ENCODE measurements around the gene NCR3LG1. TPM values are rescaled to one million over a fixed set of nuclear protein-coding genes. Genes with fewer than 3 reads are reported as not detected.

The NCR3LG1 gene
- total and polyA plus RNA-seq, 9 of the 15 experiments (the other 6 are each of a cell fraction or from before 2014, with no cell fraction given): 4.1 to 39.8 (median 25.1) TPM

- TF ChIP-seq ZNF436 (CRISPR knock-in tag; IDR thresholded peaks at IDR 0.05) (no peak), ZNF316 (IDR thresholded peaks at IDR 0.05) (no peak), STAT5A (IDR thresholded peaks at IDR 0.05; ENCODE audit: borderline replicate concordance, low read length) (no peak), ZNF3 (CRISPR knock-in tag; IDR thresholded peaks at IDR 0.05) (no peak), PCBP1 (IDR thresholded peaks at IDR 0.05; ENCODE audit: low read depth, low read length, poor library complexity, severe bottlenecking) (no peak), ZNF280A (IDR thresholded peaks at IDR 0.05; ENCODE audit: low read depth, partially characterized antibody) (no peak)
These were observed 40.1 kb downstream of the NCR3LG1 start (continued) for GRCh38 chr11:17391493-17392355.

DNA sequence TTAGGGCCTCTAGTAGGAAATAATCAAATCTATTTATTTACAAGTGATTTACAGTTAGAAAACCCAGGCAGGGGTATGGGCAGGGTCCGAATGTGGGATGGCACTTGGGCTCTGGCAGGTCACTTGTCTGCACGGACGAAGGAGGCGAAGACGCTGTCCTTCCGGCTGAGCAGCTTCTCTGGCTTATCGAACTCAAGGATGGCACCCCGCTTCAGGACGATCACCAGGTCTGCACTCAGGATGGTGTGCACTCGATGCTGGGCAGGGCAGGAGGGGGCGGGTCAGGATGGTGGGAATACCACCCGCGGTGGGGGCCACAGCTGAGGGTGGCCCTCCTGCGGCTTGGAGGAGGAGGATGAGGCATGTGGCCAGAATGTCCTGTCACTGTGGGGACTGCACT, 41.3 kb downstream of the NCR3LG1 start:
- H3K36me3 ChIP-seq (ENCODE audit: control insufficient read depth, insufficient read depth, low read length): no peaks in the 10 kb centered on the region
- ATAC-seq (no peak), FAIRE-seq (no peak), DNase-seq (ENCODE audit: extremely low read depth in 1 of 4, low spot score in 3 of 4) (no peak)
- no peak overlapping the region for H2AFZ ChIP-seq (ENCODE audit: low read depth, low read length)
- TF ChIP-seq HNRNPL (IDR thresholded peaks at IDR 0.05; ENCODE audit: low read depth, low read length) (no peak), FOS (IDR thresholded peaks at IDR 0.05; ENCODE audit: extremely low read depth, insufficient read length) (no peak), ZC3H4 (CRISPR knock-in tag; IDR thresholded peaks at IDR 0.05; ENCODE audit: borderline replicate concordance) (no peak), PHF21A (IDR thresholded peaks at IDR 0.05; ENCODE audit: borderline replicate concordance, low read depth) (no peak), RBM17 (IDR thresholded peaks at IDR 0.05; ENCODE audit: borderline replicate concordance, low read depth, low read length) (no peak), MEF2D (tag; conservative IDR thresholded peaks at IDR 0.05; ENCODE audit: low read depth) (no peak), KDM5B (IDR thresholded peaks at IDR 0.05; ENCODE audit: insufficient replicate concordance, low read depth, low read length) (no peak), MEF2A (IDR thresholded peaks at IDR 0.05; ENCODE audit: control insufficient read depth, low read depth, low read length) (no peak), PHF8 (IDR thresholded peaks at IDR 0.05; ENCODE audit: borderline replicate concordance, low read length) (no peak), MCM2 (IDR thresholded peaks at IDR 0.05; ENCODE audit: low read depth) (no peak), C11orf30 (IDR thresholded peaks at IDR 0.05; ENCODE audit: low read depth) (no peak)
- no peak overlapping the region for H3K4me3 ChIP-seq
- intact Hi-C loops (cut with micrococcal nuclease) (no loop called here), in situ Hi-C loops (cut with MboI) (loop anchor here (10.0 kb wide), 1 partner anchor 132 kb away; no protein-coding TSS in a partner anchor)
- peaks cover 0 to 20% of the 10 kb centered on the region in 2 experiments; a peak in 2 of 5 replicates for H3K4me1 ChIP-seq (replicated peaks in 1 of 2; ENCODE audit: control insufficient read depth in 2 of 2, insufficient read depth in 2 of 2, low read length in 2 of 2)
- H4K20me1 ChIP-seq (replicated peaks; ENCODE audit: control insufficient read depth, insufficient read depth, low read length): peaks cover 3% of the 10 kb centered on the region; the same call in 1 of the 2 replicates
- peaks cover 11 to 51% of the 10 kb centered on the region in 2 experiments for H3K27me3 ChIP-seq (ENCODE audit: control insufficient read depth in 2 of 2, insufficient read depth in 2 of 2, low read length in 2 of 2)
- H3K4me2 ChIP-seq (ENCODE audit: insufficient read depth, low read length): no peak overlapping the region
- H3K9me1 ChIP-seq (ENCODE audit: control insufficient read depth, insufficient read depth, low read length): no peaks in the 10 kb centered on the region
- no TSS peak for BruUV-seq (replicated peaks)
- WGBS (ENCODE audit: insufficient coverage, low coverage, missing lambda C conversion rate): 19% methylated on average over 14 of the region's 14 CpGs
- POLR2A ChIA-PET: no interaction called here
- H3K9me3 ChIP-seq (replicated peaks; ENCODE audit: control insufficient read depth, insufficient read depth, low read depth, low read length): no peaks in the 10 kb centered on the region
- no peaks in the 10 kb centered on the region for H3K79me2 ChIP-seq (ENCODE audit: control insufficient read depth, insufficient read depth, low read length)
- no peak overlapping the region for H3K27ac ChIP-seq (ENCODE audit: extremely low read depth, low read depth, low read length)
- CTCF ChIA-PET (ENCODE audit: low intra/inter-chr PET ratio): interaction anchor here (0.6 kb wide), 1 partner anchor 112 kb away, joined by 3 read pairs; no protein-coding TSS in a partner anchor
- H3K9ac ChIP-seq (ENCODE audit: insufficient read depth in 1 of 2, low read depth in 2 of 2, low read length in 2 of 2): no peak overlapping the region

All from K562 (cell line).